Liver (tissue), 2 donors: ENCODE data around the gene OSBPL9.

Source experiments
- YY1 ChIP-seq: IDR thresholded peaks from 2 replicates; pipeline ENCODE4 v1.6.1; 2016; ENCODE audit warnings: antibody characterized with exemption, mild to moderate bottlenecking
- TF ChIP-seq, protein P1 (sequence below): fragments of 150-350 bp; IDR thresholded peaks from 2 replicates; pipeline ENCODE4 v1.5.1; 2017; ENCODE audit warnings: improper control_type of control experiment, low read depth, low read length; ENCODE audit not compliant: missing input control
- TF ChIP-seq, protein P2 (sequence below): IDR thresholded peaks from 2 replicates; pipeline ENCODE4 v1.6.1; 2016; ENCODE audit warnings: antibody characterized with exemption
- donor health status: healthy.

DNA sequence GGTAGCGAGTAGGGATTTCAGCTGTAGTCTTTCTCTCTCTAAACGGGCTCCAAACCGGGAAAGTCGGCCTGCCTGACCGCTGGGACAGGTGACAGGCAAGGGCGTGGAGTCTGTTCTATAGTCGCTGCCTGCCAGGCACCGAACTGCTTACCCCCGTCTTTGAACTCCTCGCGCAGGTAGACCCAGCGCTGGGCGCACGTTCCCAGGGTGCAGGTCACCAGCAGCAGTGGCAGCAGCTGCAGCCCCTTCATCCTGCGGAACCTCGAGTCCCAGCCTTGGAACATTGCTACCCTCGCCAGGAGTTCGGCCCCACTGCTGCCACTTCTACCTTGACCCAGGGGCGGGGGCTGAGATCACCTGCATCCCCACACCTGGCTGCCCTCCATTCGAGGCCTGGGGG, 22.2 kb upstream of the OSBPL9 start:
- no peak for TF ChIP-seq YY1
- TF ChIP-seq, protein P1, sequence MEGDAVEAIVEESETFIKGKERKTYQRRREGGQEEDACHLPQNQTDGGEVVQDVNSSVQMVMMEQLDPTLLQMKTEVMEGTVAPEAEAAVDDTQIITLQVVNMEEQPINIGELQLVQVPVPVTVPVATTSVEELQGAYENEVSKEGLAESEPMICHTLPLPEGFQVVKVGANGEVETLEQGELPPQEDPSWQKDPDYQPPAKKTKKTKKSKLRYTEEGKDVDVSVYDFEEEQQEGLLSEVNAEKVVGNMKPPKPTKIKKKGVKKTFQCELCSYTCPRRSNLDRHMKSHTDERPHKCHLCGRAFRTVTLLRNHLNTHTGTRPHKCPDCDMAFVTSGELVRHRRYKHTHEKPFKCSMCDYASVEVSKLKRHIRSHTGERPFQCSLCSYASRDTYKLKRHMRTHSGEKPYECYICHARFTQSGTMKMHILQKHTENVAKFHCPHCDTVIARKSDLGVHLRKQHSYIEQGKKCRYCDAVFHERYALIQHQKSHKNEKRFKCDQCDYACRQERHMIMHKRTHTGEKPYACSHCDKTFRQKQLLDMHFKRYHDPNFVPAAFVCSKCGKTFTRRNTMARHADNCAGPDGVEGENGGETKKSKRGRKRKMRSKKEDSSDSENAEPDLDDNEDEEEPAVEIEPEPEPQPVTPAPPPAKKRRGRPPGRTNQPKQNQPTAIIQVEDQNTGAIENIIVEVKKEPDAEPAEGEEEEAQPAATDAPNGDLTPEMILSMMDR = no peak
- TF ChIP-seq, protein P2, sequence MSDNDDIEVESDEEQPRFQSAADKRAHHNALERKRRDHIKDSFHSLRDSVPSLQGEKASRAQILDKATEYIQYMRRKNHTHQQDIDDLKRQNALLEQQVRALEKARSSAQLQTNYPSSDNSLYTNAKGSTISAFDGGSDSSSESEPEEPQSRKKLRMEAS = no peak
